T-helper 1 cell (primary cell): Measurements from ENCODE around the gene ADARB2.

Source experiments
- DNase-seq, 5 donors: peaks; one replicate each; pipeline ENCODE4 v3.0.0-alpha.2; 2012 to 2020

ADARB2 gene

GRCh38 chr10:1519391-1519790, 217.9 kb downstream of the ADARB2 start:
- no peak for DNase-seq

- no peak for DNase-seq
Measured at GRCh38 chr10:1517684-1518083, 219.6 kb downstream of the ADARB2 start.

- DNase-seq, result no peak
Measured at GRCh38 chr10:1516492-1517165, 220.7 kb downstream of the ADARB2 start.

GRCh38 chr10:1515780-1516491, 221.4 kb downstream of the ADARB2 start:
- DNase-seq, result no peak

GRCh38 chr10:1515121-1515779, 222.1 kb downstream of the ADARB2 start:
- DNase-seq, result no peak

- DNase-seq, result no peak
Measured at GRCh38 chr10:1514681-1515080, 222.6 kb downstream of the ADARB2 start.

- DNase-seq, result no peak
Measured at GRCh38 chr10:1513221-1513620, 224.1 kb downstream of the ADARB2 start.

- no peak for DNase-seq
Measured at GRCh38 chr10:1509011-1509530, 228.3 kb downstream of the ADARB2 start.

GRCh38 chr10:1508096-1508495, 229.2 kb downstream of the ADARB2 start:
- DNase-seq, result no peak

- no peak for DNase-seq
Measured at GRCh38 chr10:1507436-1507835, 229.9 kb downstream of the ADARB2 start.

- DNase-seq, result no peak
Measured at GRCh38 chr10:1504940-1505339, 232.4 kb downstream of the ADARB2 start.

- DNase-seq, result no peak
Measured at GRCh38 chr10:1504286-1504685, 233.0 kb downstream of the ADARB2 start.

GRCh38 chr10:1502451-1502850, 234.9 kb downstream of the ADARB2 start:
- DNase-seq, result no peak

- DNase-seq, result no peak
Measured at GRCh38 chr10:1499359-1499957, 237.9 kb downstream of the ADARB2 start.

- no peak for DNase-seq
Measured at GRCh38 chr10:1498746-1499358, 238.5 kb downstream of the ADARB2 start.

GRCh38 chr10:1495915-1496517, 241.3 kb downstream of the ADARB2 start:
- DNase-seq, result no peak

GRCh38 chr10:1492641-1493040, 244.7 kb downstream of the ADARB2 start:
- no peak for DNase-seq

- no peak for DNase-seq
Measured at GRCh38 chr10:1491901-1492300, 245.4 kb downstream of the ADARB2 start.

- no peak for DNase-seq
Measured at GRCh38 chr10:1489801-1490200, 247.5 kb downstream of the ADARB2 start.

- peak in 1 of 5 donors; percentile 5 for DNase-seq
Measured at GRCh38 chr10:1488970-1489548, 248.3 kb downstream of the ADARB2 start.

GRCh38 chr10:1486841-1487687, 250.3 kb downstream of the ADARB2 start:
- no peak for DNase-seq
